Activated naive CD4-positive, alpha-beta T cell treated with anti-CD3 and anti-CD28 coated beads, Interleukin-2, amount 50 U/mL, for 72 hours (primary cell): ENCODE measurements around the gene DCAF4. TPM values are rescaled to one million over a fixed set of nuclear protein-coding genes. Genes with fewer than 3 reads are reported as not detected.

ENCODE experiments used
- ATAC-seq, 2 donors: fragments of 150-1000 bp; cut with Tn5 transposase; 2 replicates each; pipeline ENCODE4 v1.10.0; 2021; ENCODE audit warnings: mild to moderate bottlenecking in 2 of 2, moderate library complexity in 2 of 2
- DNase-seq, 2 donors: peaks; one replicate each; pipeline ENCODE4 v3.0.0; 2021 to 2022; ENCODE audit warnings: low spot score in 2 of 2
- H3K27ac Mint-ChIP-seq, 2 donors: one replicate each; pipeline ENCODE4 v1.8.0; 2022; ENCODE audit warnings: mild to moderate bottlenecking in 2 of 2, mixed read lengths in 2 of 2
- H3K36me3 Mint-ChIP-seq, 2 donors: one replicate each; pipeline ENCODE4 v1.8.0; 2022; ENCODE audit warnings: mixed read lengths in 2 of 2
- H3K9me3 Mint-ChIP-seq, 2 donors: one replicate each; pipeline ENCODE4 v1.8.0; 2022; ENCODE audit warnings: mixed read lengths in 2 of 2
- total RNA-seq, 2 donors: library from RNA; stranded (reverse); gene quantifications; one replicate each; pipeline ENCODE4 v1.2.3, GENCODE V29; 2022

DCAF4 gene
- total RNA-seq, 2 donors from 2014 or later: 17.7 to 20.5 TPM

DNA sequence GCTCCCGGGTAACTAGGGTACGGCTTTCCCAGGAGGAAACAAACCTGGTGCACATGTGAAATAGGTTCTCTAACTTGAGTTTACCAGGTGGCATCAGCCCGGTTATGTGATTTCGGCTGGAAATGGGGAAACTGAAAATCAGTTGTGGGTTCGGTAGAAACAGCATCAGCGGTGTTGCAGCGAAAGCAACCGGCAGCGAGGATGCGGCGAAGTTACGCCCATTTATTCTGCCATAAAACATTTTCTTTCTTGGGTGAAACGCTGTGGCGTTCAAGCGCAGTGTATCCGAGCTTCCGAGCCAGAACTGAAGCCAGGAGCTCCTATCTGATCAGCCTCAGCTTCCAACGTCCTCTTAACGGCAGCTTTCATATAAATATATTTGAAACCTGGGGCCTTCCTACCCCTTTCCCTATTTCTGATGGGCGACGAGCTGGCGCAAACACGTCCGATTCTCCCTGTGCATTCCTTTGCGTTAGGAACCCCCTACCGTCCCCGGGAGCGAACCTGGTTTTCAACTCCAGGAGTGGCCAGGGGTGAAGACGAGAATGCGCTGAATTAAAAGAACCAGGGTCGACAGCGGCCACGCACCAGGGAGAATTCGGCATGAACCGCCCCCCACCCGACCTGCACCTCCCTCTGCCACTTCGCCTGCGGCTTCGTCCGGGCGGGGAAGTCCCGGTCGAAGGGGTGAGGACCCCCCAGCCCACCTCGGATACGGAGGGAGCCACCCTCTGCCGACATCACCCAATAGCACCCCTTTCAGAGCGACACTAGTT, 34.0 kb upstream of the DCAF4 start:
- Mint-ChIP-seq H3K36me3 (peaks cover 5 to 6% of the 10 kb centered on the region in 2 donors), H3K9me3 (no peaks in the 10 kb centered on the region), H3K27ac (peak overlapping the region in 1 of 2 donors; percentile 42)
- DNase-seq (peak in 1 of 2 donors; percentile 13), ATAC-seq (no peak)

DNA sequence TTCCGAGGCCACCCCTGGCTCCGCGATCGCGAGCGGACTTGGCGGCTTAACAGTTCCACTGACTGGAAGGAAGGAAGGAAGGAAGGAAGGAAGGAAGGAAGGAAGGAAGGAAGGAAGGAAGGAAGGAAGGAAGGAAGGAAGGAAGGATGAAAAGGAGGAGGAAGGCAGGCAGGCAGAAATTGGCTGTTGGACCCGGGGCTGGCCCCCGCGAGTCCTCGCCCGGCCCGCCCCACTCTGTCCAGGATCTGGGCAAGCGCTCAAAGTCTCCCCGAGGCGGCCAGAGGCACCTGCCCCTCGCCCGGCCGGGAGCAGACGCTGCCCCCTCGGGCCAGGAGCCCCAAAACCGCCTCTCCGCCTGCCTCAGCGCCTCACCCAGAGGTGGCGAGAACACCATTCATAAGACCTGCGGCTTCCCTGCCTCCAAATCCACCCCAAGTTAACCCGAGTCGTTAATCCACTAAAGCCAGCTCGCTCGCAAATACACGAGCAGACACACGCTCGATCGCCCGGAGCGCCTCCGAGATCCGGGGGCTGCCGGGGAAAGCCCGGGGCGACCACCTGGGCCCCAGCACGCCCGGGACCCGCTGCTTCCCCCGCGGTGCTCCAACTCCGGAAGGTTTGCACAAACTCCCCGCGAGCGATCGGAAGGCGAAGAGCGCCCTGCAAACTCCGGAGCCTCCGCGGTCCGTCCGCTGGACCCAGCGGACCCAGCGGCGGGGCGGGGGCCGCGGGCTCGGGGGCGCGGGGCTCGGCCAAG, 33.2 kb upstream of the DCAF4 start:
- Mint-ChIP-seq H3K9me3 (no peaks in the 10 kb centered on the region), H3K36me3 (peaks cover 5 to 6% of the 10 kb centered on the region in 2 donors), H3K27ac (peak overlapping the region in 1 of 2 donors; percentile 42)
- DNase-seq (peak in 1 of 2 donors; percentile 31), ATAC-seq (peak; percentile 15 to 24)

DNA sequence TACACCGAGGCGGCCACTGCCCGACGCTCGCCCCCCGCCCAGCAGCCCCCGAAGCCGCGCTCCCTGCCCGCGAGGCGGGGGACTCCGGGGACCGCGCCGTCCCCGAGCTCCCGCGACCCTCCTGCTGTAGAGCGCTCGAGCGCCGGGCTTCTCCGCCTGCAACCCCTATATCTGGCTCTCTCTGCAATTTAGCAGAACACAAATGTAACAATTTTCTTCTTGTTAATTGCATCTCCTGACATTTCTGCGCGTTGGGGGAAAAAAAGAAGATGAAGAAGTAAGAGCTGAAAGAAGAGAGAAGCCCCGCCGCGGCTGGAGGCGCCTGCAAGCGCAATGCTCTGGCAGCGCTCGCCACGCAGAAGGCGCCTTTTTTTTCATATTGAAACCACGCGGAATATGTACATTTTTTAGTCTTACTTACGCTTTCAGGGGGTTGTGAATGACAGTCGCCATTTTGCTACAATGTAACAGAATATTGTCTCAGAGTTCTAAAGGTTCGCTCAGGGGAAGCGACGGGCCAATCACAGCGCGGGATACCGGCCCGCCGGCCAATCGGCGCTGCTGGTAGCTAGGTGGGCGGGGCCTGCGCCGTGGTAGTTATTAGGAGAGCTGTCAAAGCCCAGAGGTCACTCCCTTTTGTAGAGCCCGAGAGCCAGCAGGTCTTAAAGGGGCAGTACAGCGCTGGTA, 32.5 kb upstream of the DCAF4 start, which contains the start of gene DPF3:
Gene DPF3 (minus strand): TSS at position 466 of the 687 bp plus-strand sequence. CDS start 13 bp downstream, at position 453.
- Mint-ChIP-seq H3K27ac (peak within 1 kb of the TSS; percentile 11 to 65), H3K36me3 (peaks cover 5 to 6% of the 10 kb centered on the region in 2 donors), H3K9me3 (no peaks in the 10 kb centered on the region)
- peak; percentile 82 to 91 for DNase-seq
- ATAC-seq: peak; percentile 98 to 99

DNA sequence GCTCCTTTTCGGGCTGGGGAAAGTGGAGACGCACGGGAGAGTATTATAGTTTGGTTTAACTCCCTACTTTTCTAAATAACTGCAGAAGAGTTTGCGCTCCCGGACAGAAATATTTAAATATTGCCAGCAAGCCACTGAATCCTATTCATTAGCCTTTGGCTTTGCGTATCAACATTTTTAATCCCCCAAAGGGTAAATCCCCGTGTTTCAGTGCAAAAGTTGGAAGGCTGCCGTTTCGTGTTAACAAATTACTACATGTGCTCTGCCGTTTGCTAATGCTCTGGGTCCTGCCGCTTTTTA, 32.0 kb upstream of the DCAF4 start:
- Mint-ChIP-seq H3K9me3 (no peaks in the 10 kb centered on the region), H3K27ac (peak overlapping the region; percentile 11 to 65), H3K36me3 (peaks cover 5 to 6% of the 10 kb centered on the region in 2 donors)
- no peak for ATAC-seq
- DNase-seq: no peak

DNA sequence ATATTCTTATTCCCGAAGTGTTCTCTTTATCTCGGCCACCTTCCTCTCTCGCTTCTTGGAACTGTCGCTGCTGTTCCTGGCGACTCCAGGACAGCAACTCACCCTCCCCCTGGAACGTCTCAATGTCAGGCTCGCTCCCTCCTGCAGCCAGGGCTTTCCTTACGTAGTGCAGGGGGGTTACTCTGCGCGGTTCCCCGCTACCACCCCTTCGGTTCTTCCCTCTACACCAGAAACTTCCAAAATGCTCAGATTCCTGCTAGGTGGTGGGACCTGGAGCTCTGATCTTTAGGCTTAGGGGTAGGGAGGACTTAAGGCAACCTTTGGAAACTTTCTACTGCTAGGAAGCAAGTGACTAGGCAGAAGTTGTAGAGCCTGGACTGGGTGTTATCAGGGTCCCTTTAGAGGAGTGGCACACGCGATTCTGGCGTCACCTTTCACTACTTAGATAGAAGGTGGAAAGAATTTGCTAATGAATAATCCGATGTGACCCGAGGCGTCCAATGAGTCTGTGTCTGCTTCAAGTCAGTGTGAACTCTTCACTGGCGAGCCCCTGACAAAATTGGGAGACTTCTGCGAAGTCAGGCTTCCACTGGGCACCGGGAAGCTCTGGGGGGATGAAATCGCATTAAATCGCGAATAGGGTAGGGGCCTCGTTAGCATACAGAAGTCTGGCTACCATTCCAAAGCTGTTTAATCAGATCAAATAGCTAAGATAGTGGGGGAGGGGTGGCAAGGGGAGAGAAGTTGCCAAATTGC, 31.5 kb upstream of the DCAF4 start:
- no peak for DNase-seq

DNA sequence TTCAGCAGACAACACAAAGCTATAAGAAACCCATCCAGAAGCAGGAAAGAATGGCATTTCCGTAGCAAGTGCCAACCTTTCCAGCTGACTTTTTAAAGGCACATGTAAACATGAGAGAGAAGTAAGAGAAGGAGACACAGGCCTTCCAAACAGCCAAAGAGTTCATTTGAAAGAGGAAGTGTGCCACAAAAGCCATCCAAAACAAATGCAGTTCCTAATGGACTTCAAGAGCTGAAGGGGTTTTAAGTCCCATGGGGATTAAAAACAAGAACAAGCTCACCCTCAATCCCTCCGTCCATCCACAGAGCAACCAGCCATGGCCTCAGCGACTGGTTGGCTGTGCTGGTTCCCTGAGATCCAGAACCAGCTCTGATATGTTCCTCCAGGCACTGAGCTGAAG, 27.8 kb upstream of the DCAF4 start:
- Mint-ChIP-seq H3K36me3 (no peaks in the 10 kb centered on the region), H3K27ac (no peak overlapping the region), H3K9me3 (no peaks in the 10 kb centered on the region)
- ATAC-seq (no peak), DNase-seq (no peak)

More for the DNA sequence above, 31.5 kb upstream of the DCAF4 start:
- H3K27ac Mint-ChIP-seq: no peak overlapping the region
- no peaks in the 10 kb centered on the region for H3K9me3 Mint-ChIP-seq
- H3K36me3 Mint-ChIP-seq: peaks cover 5 to 6% of the 10 kb centered on the region in 2 donors
- no peak for ATAC-seq

DNA sequence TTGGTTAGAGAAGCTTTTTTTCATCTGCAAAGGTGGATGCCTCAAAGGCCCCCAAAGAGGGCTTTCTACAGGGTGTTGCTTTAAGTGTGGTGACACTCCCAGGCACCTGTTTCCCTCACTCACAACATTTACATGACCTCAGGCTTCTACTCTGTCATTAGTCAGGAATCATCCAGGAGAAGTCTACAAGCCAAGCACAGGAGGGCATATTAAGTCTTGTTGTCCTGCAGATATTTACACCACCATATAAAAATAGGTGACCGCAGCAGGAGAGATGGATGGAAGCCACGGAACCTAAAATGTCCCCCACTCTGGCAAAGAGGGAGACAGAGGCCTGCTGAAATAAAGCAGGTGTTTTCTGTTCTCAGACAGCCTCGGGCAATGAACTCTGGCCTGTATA, 24.9 kb upstream of the DCAF4 start:
- ATAC-seq: no peak
- Mint-ChIP-seq H3K36me3 (no peaks in the 10 kb centered on the region), H3K27ac (no peak overlapping the region), H3K9me3 (no peaks in the 10 kb centered on the region)
- DNase-seq: no peak

DNA sequence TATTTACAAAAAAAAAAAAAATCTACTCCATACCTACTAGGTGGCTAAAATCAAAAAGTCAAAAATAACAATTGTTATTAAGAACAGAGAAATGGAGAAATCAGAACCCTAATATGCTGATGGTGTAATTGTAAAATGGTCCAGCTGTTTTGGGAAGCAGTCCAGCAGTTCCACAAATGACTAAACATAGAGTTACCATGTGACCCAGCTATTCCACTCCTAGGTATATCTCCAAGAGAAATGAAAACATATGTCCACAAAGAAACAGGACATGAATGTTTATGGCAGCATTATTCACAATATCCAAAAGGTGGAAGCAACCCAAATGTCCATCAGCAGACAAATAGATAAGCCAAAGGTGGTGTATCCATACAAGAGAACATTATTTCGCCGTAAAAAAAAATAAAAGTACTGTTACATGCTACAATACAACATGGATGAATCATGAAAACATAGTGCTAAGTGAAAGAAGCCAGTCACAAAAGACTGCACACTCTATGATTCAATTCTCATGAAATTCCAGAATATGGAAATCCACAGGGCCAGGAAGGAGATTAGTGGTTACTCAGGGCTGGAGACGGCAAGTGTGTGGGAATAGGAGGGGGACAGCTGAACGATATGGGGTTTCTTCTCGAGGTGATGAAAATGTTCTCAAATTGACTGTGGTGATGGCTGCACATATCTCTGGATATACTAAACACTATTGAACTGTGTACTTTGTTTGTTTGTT, 23.3 kb upstream of the DCAF4 start:
- no peaks in the 10 kb centered on the region for H3K9me3 Mint-ChIP-seq
- no peak overlapping the region for H3K27ac Mint-ChIP-seq
- no peaks in the 10 kb centered on the region for H3K36me3 Mint-ChIP-seq
- ATAC-seq (no peak), DNase-seq (no peak)

DNA sequence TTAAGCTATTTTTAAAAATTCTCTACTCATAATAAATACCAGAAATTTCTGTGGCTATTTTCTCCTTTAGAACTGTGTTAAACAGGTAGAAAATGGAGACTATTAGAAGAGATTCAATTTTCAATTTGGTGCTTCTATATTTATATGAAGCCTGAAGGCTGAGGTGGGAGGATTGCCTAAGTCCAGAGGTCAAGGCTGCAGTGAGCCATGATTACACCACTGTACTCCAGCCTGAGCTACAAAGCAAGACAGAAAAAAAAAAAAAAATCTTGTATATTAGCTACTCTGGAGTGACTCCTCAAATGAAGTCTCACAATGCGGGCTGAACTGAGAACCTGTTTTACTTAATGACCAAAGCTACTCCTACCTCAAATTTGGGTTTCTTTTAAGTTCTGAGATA, 22.5 kb upstream of the DCAF4 start:
- DNase-seq (no peak), ATAC-seq (no peak)
- Mint-ChIP-seq H3K36me3 (no peaks in the 10 kb centered on the region), H3K9me3 (no peaks in the 10 kb centered on the region), H3K27ac (no peak overlapping the region)

DNA sequence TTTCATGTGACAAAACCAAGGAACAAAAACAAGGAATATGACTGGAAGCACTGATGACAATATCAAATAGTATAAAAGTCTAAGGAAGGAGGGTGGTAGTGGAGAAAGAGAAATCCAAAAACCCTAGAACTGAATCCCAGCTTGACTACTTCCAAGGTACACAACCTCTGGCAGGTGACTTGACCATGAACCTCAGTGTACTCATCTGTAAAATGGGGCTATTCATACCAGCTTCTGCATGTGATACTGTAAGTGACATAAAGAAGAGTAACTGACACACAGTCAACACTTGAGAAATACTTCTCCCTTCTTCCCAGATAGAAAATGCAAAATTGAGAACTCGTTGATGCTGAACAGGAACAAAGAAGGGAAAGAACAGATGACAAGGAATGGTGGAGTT, 22.0 kb upstream of the DCAF4 start:
- DNase-seq (no peak), ATAC-seq (no peak)
- no peaks in the 10 kb centered on the region for H3K9me3 Mint-ChIP-seq
- no peak overlapping the region for H3K27ac Mint-ChIP-seq
- H3K36me3 Mint-ChIP-seq: no peaks in the 10 kb centered on the region

DNA sequence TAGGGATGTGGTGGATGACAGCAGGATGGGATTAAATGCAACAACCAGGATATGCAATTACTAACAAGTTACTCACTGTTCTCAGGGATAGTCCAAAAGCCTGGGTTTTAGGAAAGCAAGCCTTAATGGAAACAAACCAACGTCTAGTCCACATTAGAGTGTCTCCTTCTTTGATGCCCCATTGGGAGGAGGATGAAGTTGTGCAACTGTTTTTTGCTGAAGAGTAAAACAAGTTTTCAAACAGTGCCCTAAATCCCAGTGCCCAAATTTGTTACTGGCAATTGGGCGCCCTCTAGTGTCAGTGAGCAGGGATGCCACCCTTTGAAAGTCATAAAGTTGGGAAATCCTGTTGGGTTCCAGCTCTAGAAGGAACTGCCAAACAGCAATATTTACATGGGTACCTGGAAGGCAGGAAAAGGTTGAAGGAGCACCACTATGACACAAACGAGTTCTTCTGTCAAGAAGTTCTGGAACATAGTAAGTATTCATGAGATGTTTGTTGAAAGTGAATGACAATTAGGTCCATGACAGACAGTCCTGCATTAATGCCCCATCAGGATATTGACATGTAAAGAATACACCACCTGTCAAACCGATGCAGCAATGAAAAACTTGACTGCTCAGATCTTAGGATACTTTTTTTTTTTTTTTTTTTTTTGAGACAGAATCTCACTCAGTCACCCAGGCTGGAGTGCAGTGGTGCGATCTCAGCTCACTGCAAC, 21.3 kb upstream of the DCAF4 start:
- DNase-seq (peak in 1 of 2 donors; percentile 67), ATAC-seq (peak; percentile 60 to 71)
- H3K9me3 Mint-ChIP-seq: no peaks in the 10 kb centered on the region
- H3K27ac Mint-ChIP-seq: no peak overlapping the region
- H3K36me3 Mint-ChIP-seq: no peaks in the 10 kb centered on the region

DNA sequence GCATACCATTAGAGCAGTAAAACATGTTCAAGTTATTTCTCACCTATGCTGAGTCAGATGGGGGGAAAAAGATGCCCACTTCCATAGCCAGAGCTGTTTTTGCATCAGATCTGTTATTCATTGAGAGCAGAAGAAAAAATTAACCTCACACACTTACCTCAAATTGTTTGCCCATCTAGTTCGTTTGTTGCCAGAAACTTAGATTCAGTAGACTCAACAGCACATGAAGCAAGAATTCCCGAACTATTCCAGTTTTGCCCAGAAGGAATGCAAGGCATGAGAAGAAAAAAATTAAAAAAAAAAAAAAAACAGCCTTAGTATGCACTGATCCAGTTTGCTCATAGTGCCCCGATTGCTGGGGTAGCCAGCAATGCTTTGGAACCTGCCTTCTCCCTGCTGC, 19.9 kb upstream of the DCAF4 start:
- DNase-seq (no peak), ATAC-seq (no peak)
- no peaks in the 10 kb centered on the region for H3K9me3 Mint-ChIP-seq
- no peak overlapping the region for H3K27ac Mint-ChIP-seq
- no peaks in the 10 kb centered on the region for H3K36me3 Mint-ChIP-seq

DNA sequence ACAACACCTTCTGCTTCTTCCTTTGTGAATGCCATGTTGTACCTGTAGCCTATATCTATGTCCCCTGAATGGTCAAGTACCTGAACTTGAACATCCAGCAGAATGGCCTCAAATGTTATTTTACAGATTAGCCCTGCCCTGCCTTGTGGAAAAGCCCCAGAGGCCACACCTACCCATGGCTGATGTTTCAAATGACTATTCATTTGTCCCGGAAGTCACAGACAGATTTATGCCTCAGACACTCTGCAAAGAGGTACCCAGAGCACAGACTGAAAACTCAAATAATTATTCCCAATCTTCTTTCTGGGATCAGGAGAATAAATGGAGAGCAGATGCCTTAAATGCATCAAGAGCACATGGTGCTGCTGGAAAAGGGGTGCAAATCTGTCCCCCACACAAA, 19.4 kb upstream of the DCAF4 start:
- no peak for DNase-seq
- ATAC-seq: no peak
- Mint-ChIP-seq H3K36me3 (no peaks in the 10 kb centered on the region), H3K27ac (peak overlapping the region in 1 of 2 donors; percentile 24), H3K9me3 (no peaks in the 10 kb centered on the region)

DNA sequence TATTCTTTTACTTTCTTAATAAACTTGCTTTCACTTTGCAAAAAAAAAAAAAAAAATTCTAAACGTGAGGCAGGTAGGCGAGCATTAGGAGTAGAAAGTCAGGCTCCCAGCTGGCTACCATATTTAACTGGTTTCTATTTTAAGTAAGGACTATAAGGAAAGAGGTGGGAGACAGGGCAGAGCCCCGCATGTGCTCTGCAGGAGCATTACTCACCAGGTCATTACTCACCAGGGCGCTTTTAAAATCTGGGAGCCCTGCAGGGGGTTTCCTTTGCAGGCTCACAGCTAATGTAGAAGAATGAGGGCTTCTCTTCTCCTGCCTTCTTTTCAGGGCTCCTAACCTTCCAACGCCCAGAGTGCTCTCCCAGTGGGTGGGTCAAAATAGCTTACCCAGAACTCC, 18.4 kb upstream of the DCAF4 start:
- ATAC-seq (no peak), DNase-seq (no peak)
- Mint-ChIP-seq H3K27ac (no peak overlapping the region), H3K36me3 (no peaks in the 10 kb centered on the region), H3K9me3 (no peaks in the 10 kb centered on the region)

DNA sequence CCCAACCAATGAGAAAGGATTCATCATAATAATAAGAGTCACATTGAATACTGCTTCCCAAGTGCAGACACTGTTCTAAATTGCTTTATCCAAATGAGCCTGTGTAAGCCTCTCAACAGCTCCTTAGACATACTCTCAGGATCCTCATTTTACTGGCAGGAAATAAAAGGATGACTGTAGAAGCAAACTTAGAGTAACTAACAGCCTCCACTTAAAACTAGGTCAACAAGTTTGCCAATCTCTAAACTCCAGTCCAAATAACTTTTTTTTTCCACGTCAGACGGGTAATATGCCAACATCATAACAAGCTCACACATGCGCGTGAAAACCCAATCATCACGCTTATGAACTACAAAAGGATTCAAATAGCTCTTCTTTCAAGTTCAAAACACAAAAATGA, 17.1 kb upstream of the DCAF4 start:
- Mint-ChIP-seq H3K27ac (no peak overlapping the region), H3K9me3 (no peaks in the 10 kb centered on the region), H3K36me3 (no peaks in the 10 kb centered on the region)
- DNase-seq (no peak), ATAC-seq (no peak)
